ENCODE data around the gene DCPS.
"Not testable (repeated sequence)": the region's sequence is repeated elsewhere in the genome, so short reads cannot be mapped to it uniquely, and the experiment has no call there.

The DCPS gene

DNA sequence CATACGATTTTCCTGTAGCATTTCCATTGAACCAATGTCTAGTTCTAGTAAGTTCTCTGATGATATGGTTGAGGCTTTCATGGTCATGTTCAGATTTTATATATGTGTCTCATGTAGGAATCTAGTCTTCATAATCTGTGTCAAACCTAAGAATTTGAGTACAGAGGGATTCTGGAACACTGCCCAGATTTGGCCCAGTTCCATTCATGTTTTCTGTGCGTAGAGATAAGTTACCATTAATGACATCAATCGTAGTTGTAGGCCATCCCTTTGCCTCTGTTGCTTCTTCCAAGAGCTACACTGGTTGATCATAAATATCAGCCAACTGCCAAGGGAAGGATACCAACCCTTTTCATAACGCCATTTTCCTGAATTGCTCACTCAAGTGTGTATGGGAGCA, 74.9 kb downstream of the DCPS start:
- no peaks in the 10 kb centered on the region for H3K27me3 ChIP-seq (ENCODE audit: insufficient read depth, low read length)
- no peak overlapping the region for H3K4me2 ChIP-seq (ENCODE audit: low read length)
- H3K14ac ChIP-seq (ENCODE audit: low read length): no peak overlapping the region
- no peak overlapping the region for H4K8ac ChIP-seq (ENCODE audit: low read depth, low read length)
- H4K12ac ChIP-seq (ENCODE audit: low read depth, low read length): no peak overlapping the region
- H3K9ac ChIP-seq (ENCODE audit: low read length): no peak overlapping the region
- H2AFZ ChIP-seq (ENCODE audit: insufficient read depth, low read length, poor library complexity): no peak overlapping the region
- peaks cover 4% of the 10 kb centered on the region for H3K79me1 ChIP-seq (ENCODE audit: low read length)
- no peak overlapping the region for H3K4me3 ChIP-seq (ENCODE audit: low read depth, low read length)
- H3K4me1 ChIP-seq (ENCODE audit: control insufficient read depth in 1 of 2, insufficient read depth in 2 of 2, low read length in 2 of 2): peaks cover 10 to 13% of the 10 kb centered on the region in 2 experiments
- no peak for DNase-seq
- H3K36me3 ChIP-seq (ENCODE audit: control insufficient read depth in 1 of 2, insufficient read depth in 2 of 2, low read length in 2 of 2): no peaks in the 10 kb centered on the region
- no peak overlapping the region for H4K91ac ChIP-seq (ENCODE audit: low read depth, low read length)
- H3K4ac ChIP-seq (ENCODE audit: low read depth, low read length): no peak overlapping the region
- H3K23ac ChIP-seq (ENCODE audit: low read length): no peak overlapping the region
- H3K9me3 ChIP-seq (ENCODE audit: insufficient read depth, low read depth, low read length): no peaks in the 10 kb centered on the region
- no peak overlapping the region for H2AK5ac ChIP-seq (ENCODE audit: low read length)
- no peak overlapping the region for H3K27ac ChIP-seq (ENCODE audit: low read depth, low read length)
- WGBS (ENCODE audit: extremely low coverage, insufficient coverage, insufficient read length): no CpG with 5 or more reads among the region's 4 CpGs
- no peak overlapping the region for H3K18ac ChIP-seq (ENCODE audit: low read length)
- no peak overlapping the region for H2BK120ac ChIP-seq (ENCODE audit: insufficient read depth, low read length, poor library complexity)
- no peak overlapping the region for H2BK12ac ChIP-seq (ENCODE audit: low read length)
- no peak overlapping the region for H2BK5ac ChIP-seq (ENCODE audit: low read depth, low read length, poor library complexity)
- H3K79me2 ChIP-seq (ENCODE audit: control insufficient read depth, insufficient read depth, low read length, poor library complexity): peaks cover 2% of the 10 kb centered on the region

- no CpG with 5 or more reads among the region's 4 CpGs for WGBS (ENCODE audit: extremely low coverage, insufficient coverage, insufficient read length)
- no peak overlapping the region for H2BK12ac ChIP-seq (ENCODE audit: low read length)
Measured at GRCh38 chr11:126380909-126381308, 77.0 kb downstream of the DCPS start.

GRCh38 chr11:126381960-126382359, 78.1 kb downstream of the DCPS start:
- H3K4me1 ChIP-seq (ENCODE audit: control insufficient read depth in 1 of 2, insufficient read depth in 2 of 2, low read length in 2 of 2): peaks cover 13 to 20% of the 10 kb centered on the region in 2 experiments
- not testable (repeated sequence) for H3K23ac ChIP-seq (ENCODE audit: low read length); H3K14ac ChIP-seq (ENCODE audit: low read length); H3K4me3 ChIP-seq (ENCODE audit: low read depth, low read length); H2AK5ac ChIP-seq (ENCODE audit: low read length); H2BK12ac ChIP-seq (ENCODE audit: low read length); DNase-seq; H3K36me3 ChIP-seq (ENCODE audit: control insufficient read depth in 1 of 2, insufficient read depth in 2 of 2, low read length in 2 of 2); H2BK120ac ChIP-seq (ENCODE audit: insufficient read depth, low read length, poor library complexity); H3K4me2 ChIP-seq (ENCODE audit: low read length); H3K27me3 ChIP-seq (ENCODE audit: insufficient read depth, low read length); H4K91ac ChIP-seq (ENCODE audit: low read depth, low read length); H3K4ac ChIP-seq (ENCODE audit: low read depth, low read length); H3K9ac ChIP-seq (ENCODE audit: low read length); H3K27ac ChIP-seq (ENCODE audit: low read depth, low read length); H3K9me3 ChIP-seq (ENCODE audit: insufficient read depth, low read depth, low read length); H3K79me1 ChIP-seq (ENCODE audit: low read length); H3K79me2 ChIP-seq (ENCODE audit: control insufficient read depth, insufficient read depth, low read length, poor library complexity); H2BK5ac ChIP-seq (ENCODE audit: low read depth, low read length, poor library complexity); H2AFZ ChIP-seq (ENCODE audit: insufficient read depth, low read length, poor library complexity); H4K12ac ChIP-seq (ENCODE audit: low read depth, low read length); H3K18ac ChIP-seq (ENCODE audit: low read length); H4K8ac ChIP-seq (ENCODE audit: low read depth, low read length)
- no CpG with 5 or more reads among the region's 10 CpGs for WGBS (ENCODE audit: extremely low coverage, insufficient coverage, insufficient read length)

More at GRCh38 chr11:126380909-126381308, 77.0 kb downstream of the DCPS start:
- H3K36me3 ChIP-seq (ENCODE audit: control insufficient read depth in 1 of 2, insufficient read depth in 2 of 2, low read length in 2 of 2): no peaks in the 10 kb centered on the region
- no peak overlapping the region for H3K14ac ChIP-seq (ENCODE audit: low read length)
- H3K4me3 ChIP-seq (ENCODE audit: low read depth, low read length): no peak overlapping the region
- H3K79me1 ChIP-seq (ENCODE audit: low read length): peaks cover 8% of the 10 kb centered on the region
- no peak overlapping the region for H4K8ac ChIP-seq (ENCODE audit: low read depth, low read length)
- no peaks in the 10 kb centered on the region for H3K27me3 ChIP-seq (ENCODE audit: insufficient read depth, low read length)
- no peak overlapping the region for H2BK5ac ChIP-seq (ENCODE audit: low read depth, low read length, poor library complexity)
- H3K9me3 ChIP-seq (ENCODE audit: insufficient read depth, low read depth, low read length): no peaks in the 10 kb centered on the region
- peaks cover 13 to 17% of the 10 kb centered on the region in 2 experiments for H3K4me1 ChIP-seq (ENCODE audit: control insufficient read depth in 1 of 2, insufficient read depth in 2 of 2, low read length in 2 of 2)
- H3K23ac ChIP-seq (ENCODE audit: low read length): no peak overlapping the region
- H3K79me2 ChIP-seq (ENCODE audit: control insufficient read depth, insufficient read depth, low read length, poor library complexity): peaks cover 2% of the 10 kb centered on the region
- no peak overlapping the region for H2AK5ac ChIP-seq (ENCODE audit: low read length)
- H4K12ac ChIP-seq (ENCODE audit: low read depth, low read length): no peak overlapping the region
- no peak overlapping the region for H3K4ac ChIP-seq (ENCODE audit: low read depth, low read length)
- DNase-seq: no peak
- H2AFZ ChIP-seq (ENCODE audit: insufficient read depth, low read length, poor library complexity): no peak overlapping the region
- no peak overlapping the region for H2BK120ac ChIP-seq (ENCODE audit: insufficient read depth, low read length, poor library complexity)
- no peak overlapping the region for H3K18ac ChIP-seq (ENCODE audit: low read length)
- H3K9ac ChIP-seq (ENCODE audit: low read length): no peak overlapping the region
- H4K91ac ChIP-seq (ENCODE audit: low read depth, low read length): no peak overlapping the region
- H3K4me2 ChIP-seq (ENCODE audit: low read length): no peak overlapping the region
- no peak overlapping the region for H3K27ac ChIP-seq (ENCODE audit: low read depth, low read length)

- not testable (repeated sequence) for H3K4me3 ChIP-seq (ENCODE audit: low read depth, low read length); H3K18ac ChIP-seq (ENCODE audit: low read length)
- WGBS (ENCODE audit: extremely low coverage, insufficient coverage, insufficient read length): no CpG with 5 or more reads among the region's 4 CpGs
Measured at GRCh38 chr11:126382641-126383040, 78.8 kb downstream of the DCPS start.

More at GRCh38 chr11:126382641-126383040, 78.8 kb downstream of the DCPS start:
- not testable (repeated sequence) for H3K4ac ChIP-seq (ENCODE audit: low read depth, low read length); H2BK12ac ChIP-seq (ENCODE audit: low read length); H3K27ac ChIP-seq (ENCODE audit: low read depth, low read length); H3K9me3 ChIP-seq (ENCODE audit: insufficient read depth, low read depth, low read length); H3K9ac ChIP-seq (ENCODE audit: low read length); H4K12ac ChIP-seq (ENCODE audit: low read depth, low read length); H4K91ac ChIP-seq (ENCODE audit: low read depth, low read length); H3K79me2 ChIP-seq (ENCODE audit: control insufficient read depth, insufficient read depth, low read length, poor library complexity); H3K23ac ChIP-seq (ENCODE audit: low read length); H2BK120ac ChIP-seq (ENCODE audit: insufficient read depth, low read length, poor library complexity); H2BK5ac ChIP-seq (ENCODE audit: low read depth, low read length, poor library complexity); H2AFZ ChIP-seq (ENCODE audit: insufficient read depth, low read length, poor library complexity); H3K14ac ChIP-seq (ENCODE audit: low read length); H3K36me3 ChIP-seq (ENCODE audit: control insufficient read depth in 1 of 2, insufficient read depth in 2 of 2, low read length in 2 of 2); H4K8ac ChIP-seq (ENCODE audit: low read depth, low read length); H3K27me3 ChIP-seq (ENCODE audit: insufficient read depth, low read length); H3K79me1 ChIP-seq (ENCODE audit: low read length); H3K4me2 ChIP-seq (ENCODE audit: low read length); H2AK5ac ChIP-seq (ENCODE audit: low read length)
- H3K4me1 ChIP-seq (ENCODE audit: control insufficient read depth in 1 of 2, insufficient read depth in 2 of 2, low read length in 2 of 2): peaks cover 13 to 20% of the 10 kb centered on the region in 2 experiments
- peak in 1 of 2 donors; percentile 38 for DNase-seq
